Measurements from ENCODE around the gene THY1. TPM values are rescaled to one million over a fixed set of nuclear protein-coding genes. Genes with fewer than 3 reads are reported as not detected.

THY1 gene
- total RNA-seq, 1 experiment from 2014 or later, result 13.7 TPM

GRCh38 chr11:119396835-119397234 is 26.1 kb downstream of the THY1 start:
- CTCF ChIA-PET, result interaction anchor here (0.6 kb wide), 1 partner anchor 23 kb away, joined by 3 read pairs; no protein-coding TSS in a partner anchor
- no peaks in the 10 kb centered on the region for H3K27me3 ChIP-seq (ENCODE audit: control insufficient read depth, insufficient read depth, low read length)
- TF ChIP-seq SIN3A (IDR thresholded peaks at IDR 0.05; ENCODE audit: borderline replicate concordance, insufficient read depth, low read depth, low read length), result no peak
- TF ChIP-seq TCF7L2 (IDR thresholded peaks at IDR 0.05; ENCODE audit: low read depth, low read length), result no peak
- TF ChIP-seq, protein P1, sequence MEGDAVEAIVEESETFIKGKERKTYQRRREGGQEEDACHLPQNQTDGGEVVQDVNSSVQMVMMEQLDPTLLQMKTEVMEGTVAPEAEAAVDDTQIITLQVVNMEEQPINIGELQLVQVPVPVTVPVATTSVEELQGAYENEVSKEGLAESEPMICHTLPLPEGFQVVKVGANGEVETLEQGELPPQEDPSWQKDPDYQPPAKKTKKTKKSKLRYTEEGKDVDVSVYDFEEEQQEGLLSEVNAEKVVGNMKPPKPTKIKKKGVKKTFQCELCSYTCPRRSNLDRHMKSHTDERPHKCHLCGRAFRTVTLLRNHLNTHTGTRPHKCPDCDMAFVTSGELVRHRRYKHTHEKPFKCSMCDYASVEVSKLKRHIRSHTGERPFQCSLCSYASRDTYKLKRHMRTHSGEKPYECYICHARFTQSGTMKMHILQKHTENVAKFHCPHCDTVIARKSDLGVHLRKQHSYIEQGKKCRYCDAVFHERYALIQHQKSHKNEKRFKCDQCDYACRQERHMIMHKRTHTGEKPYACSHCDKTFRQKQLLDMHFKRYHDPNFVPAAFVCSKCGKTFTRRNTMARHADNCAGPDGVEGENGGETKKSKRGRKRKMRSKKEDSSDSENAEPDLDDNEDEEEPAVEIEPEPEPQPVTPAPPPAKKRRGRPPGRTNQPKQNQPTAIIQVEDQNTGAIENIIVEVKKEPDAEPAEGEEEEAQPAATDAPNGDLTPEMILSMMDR (IDR thresholded peaks at IDR 0.05), result no peak
- no peak for TF ChIP-seq REST (IDR thresholded peaks at IDR 0.05; ENCODE audit: insufficient read depth in 1 of 2, low read depth in 2 of 2, low read length in 1 of 2)
- no peak for TF ChIP-seq POLR2AphosphoS5 (IDR thresholded peaks at IDR 0.05; ENCODE audit: low read depth, low read length)
- H3K27ac ChIP-seq (ENCODE audit: low read length), result no peak overlapping the region
- no TSS peak for BruUV-seq (replicated peaks)
- no peaks in the 10 kb centered on the region for H3K4me1 ChIP-seq (ENCODE audit: control insufficient read depth, insufficient read depth, low read length)
- DNase-seq (ENCODE audit: low read depth, low spot score), result no peak
- peaks cover 18% of the 10 kb centered on the region; the same call in 1 of the 2 replicates for H3K9me3 ChIP-seq (ENCODE audit: control insufficient read depth, insufficient read depth, low read depth, low read length)
- POLR2A ChIA-PET, result no interaction called here
- H3K36me3 ChIP-seq (ENCODE audit: control insufficient read depth, insufficient read depth, low read length), result no peaks in the 10 kb centered on the region
- no peak for ATAC-seq
- intact Hi-C loops (cut with micrococcal nuclease; ENCODE audit: unreplicated experiment), result no loop called here
- no peak overlapping the region for H3K4me3 ChIP-seq (ENCODE audit: low read depth in 2 of 2, low read length in 2 of 2)
- in situ Hi-C loops (cut with HindIII; ENCODE audit: low pct_unique_long_range_greater_than_20kb, low sequenced_read_pairs), result no loop called here

- CTCF ChIA-PET, result interaction anchor here (0.7 kb wide), 1 partner anchor 50 kb away, joined by 4 read pairs; no protein-coding TSS in a partner anchor
- in situ Hi-C loops (cut with HindIII; ENCODE audit: low pct_unique_long_range_greater_than_20kb, low sequenced_read_pairs), result no loop called here
These were observed 31.7 kb downstream of the THY1 start for GRCh38 chr11:119391275-119391674.

More at GRCh38 chr11:119391275-119391674, 31.7 kb downstream of the THY1 start:
- no peak for DNase-seq (ENCODE audit: low read depth, low spot score)
- Histone ChIP-seq H3K36me3 (ENCODE audit: control insufficient read depth, insufficient read depth, low read length) (no peaks in the 10 kb centered on the region), H3K27me3 (ENCODE audit: control insufficient read depth, insufficient read depth, low read length) (no peaks in the 10 kb centered on the region), H3K9me3 (ENCODE audit: control insufficient read depth, insufficient read depth, low read depth, low read length) (no peaks in the 10 kb centered on the region), H3K27ac (ENCODE audit: low read length) (no peak overlapping the region), H3K4me1 (ENCODE audit: control insufficient read depth, insufficient read depth, low read length) (no peaks in the 10 kb centered on the region), H3K4me3 (ENCODE audit: low read depth in 2 of 2, low read length in 2 of 2) (no peak overlapping the region)
- intact Hi-C loops (cut with micrococcal nuclease; ENCODE audit: unreplicated experiment), result no loop called here
- TF ChIP-seq, protein P1 (IDR thresholded peaks at IDR 0.05), result no peak
- TF ChIP-seq SIN3A (IDR thresholded peaks at IDR 0.05; ENCODE audit: borderline replicate concordance, insufficient read depth, low read depth, low read length) (no peak), REST (IDR thresholded peaks at IDR 0.05; ENCODE audit: insufficient read depth in 1 of 2, low read depth in 2 of 2, low read length in 1 of 2) (no peak), POLR2AphosphoS5 (IDR thresholded peaks at IDR 0.05; ENCODE audit: low read depth, low read length) (no peak), TCF7L2 (IDR thresholded peaks at IDR 0.05; ENCODE audit: low read depth, low read length) (no peak)
- no peak for ATAC-seq
- BruUV-seq (replicated peaks), result no TSS peak
- POLR2A ChIA-PET, result no interaction called here
